ENCODE measurements around the gene WWP2.
"Not testable (repeated sequence)": the region's sequence is repeated elsewhere in the genome, so short reads cannot be mapped to it uniquely, and the experiment has no call there.

DNA sequence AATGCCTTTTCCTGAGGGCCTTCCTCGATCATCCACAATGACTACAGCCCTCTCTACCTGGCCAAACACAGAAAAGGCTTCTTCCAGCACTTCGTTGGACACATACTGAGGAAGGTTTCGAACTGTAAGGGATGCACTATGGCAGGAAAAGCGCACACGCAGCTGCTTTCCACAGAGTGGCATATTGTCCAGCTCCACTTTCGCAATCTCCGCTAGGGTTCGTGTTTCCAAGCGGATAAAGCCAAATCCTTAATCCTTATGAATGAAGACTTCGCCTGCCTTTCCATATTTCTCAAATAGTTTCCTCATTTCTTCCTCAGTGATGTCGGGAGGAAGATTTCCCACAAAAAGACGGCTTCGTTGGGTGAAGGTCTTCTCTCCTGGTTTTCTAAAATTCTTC, 4.8 kb upstream of the WWP2 start:
- TF ChIP-seq, protein P1, sequence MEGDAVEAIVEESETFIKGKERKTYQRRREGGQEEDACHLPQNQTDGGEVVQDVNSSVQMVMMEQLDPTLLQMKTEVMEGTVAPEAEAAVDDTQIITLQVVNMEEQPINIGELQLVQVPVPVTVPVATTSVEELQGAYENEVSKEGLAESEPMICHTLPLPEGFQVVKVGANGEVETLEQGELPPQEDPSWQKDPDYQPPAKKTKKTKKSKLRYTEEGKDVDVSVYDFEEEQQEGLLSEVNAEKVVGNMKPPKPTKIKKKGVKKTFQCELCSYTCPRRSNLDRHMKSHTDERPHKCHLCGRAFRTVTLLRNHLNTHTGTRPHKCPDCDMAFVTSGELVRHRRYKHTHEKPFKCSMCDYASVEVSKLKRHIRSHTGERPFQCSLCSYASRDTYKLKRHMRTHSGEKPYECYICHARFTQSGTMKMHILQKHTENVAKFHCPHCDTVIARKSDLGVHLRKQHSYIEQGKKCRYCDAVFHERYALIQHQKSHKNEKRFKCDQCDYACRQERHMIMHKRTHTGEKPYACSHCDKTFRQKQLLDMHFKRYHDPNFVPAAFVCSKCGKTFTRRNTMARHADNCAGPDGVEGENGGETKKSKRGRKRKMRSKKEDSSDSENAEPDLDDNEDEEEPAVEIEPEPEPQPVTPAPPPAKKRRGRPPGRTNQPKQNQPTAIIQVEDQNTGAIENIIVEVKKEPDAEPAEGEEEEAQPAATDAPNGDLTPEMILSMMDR (IDR thresholded peaks at IDR 0.05) = not testable (repeated sequence)
- TF ChIP-seq EZH2, EZH2phosphoT487 (IDR thresholded peaks at IDR 0.05): not testable (repeated sequence)
